ENCODE data around the gene NADSYN1.

NADSYN1 gene

DNA sequence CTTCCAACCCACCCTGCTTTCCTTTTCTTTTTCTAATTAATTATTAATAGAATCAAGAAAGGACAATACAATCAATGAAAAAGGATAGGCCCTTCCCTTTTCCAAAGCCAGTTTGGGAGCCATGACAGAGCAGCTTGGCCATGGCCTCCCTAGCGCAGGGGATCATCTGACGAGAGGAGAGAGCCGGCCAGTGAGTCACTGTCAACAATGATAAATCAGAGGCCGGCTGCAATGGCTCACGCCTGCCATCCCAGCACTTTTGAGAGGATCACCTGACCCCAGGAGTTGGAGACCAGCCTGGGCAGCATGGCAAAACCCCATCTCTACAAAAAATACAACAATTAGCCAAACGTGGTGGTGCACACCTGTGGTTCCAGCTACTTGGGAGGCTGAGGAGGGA, 46.5 kb downstream of the NADSYN1 start:
- Histone ChIP-seq H3K4me1 (ENCODE audit: control insufficient read depth in 1 of 2, insufficient read depth in 2 of 2, low read length in 2 of 2) (no peaks in the 10 kb centered on the region), H3K9me3 (ENCODE audit: control insufficient read depth in 1 of 2, low read length in 2 of 2) (no peaks in the 10 kb centered on the region), H3K27me3 (ENCODE audit: control insufficient read depth in 1 of 2, insufficient read depth in 2 of 2, low read length in 2 of 2) (no peaks in the 10 kb centered on the region), H3K9ac (ENCODE audit: low read depth in 1 of 2, low read length in 2 of 2) (no peak overlapping the region), H3K27ac (ENCODE audit: low read depth, low read length) (no peak overlapping the region), H3K4me3 (ENCODE audit: low read depth in 1 of 2, low read length in 2 of 2) (no peak overlapping the region), H3K36me3 (ENCODE audit: control insufficient read depth in 1 of 2, insufficient read depth in 2 of 2, low read length in 2 of 2) (peaks cover 64 to 93% of the 10 kb centered on the region in 2 donors)

DNA sequence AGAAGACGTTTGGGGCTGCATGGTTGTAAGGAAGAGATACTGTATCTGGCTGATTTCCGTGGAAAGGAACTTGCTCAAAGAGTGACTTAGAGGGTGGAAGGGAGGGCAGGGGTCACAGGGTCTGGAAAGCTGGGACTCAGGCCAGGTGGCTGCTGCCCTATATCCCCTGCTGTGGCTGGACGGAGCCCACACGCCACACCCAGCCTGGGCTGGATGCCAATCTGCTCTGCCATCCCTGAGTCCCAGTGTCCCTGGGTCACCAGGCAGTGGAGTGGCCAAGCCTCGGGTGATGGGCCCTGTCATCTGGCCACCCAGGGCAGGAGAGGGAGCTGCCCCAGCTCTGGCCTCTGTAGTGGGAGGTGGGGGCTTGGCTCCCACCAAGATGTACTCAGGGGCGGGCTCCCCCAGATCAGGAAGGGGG, 47.6 kb downstream of the NADSYN1 start:
- H3K9me3 ChIP-seq (ENCODE audit: control insufficient read depth in 1 of 2, low read length in 2 of 2), result no peaks in the 10 kb centered on the region
- H3K36me3 ChIP-seq (ENCODE audit: control insufficient read depth in 1 of 2, insufficient read depth in 2 of 2, low read length in 2 of 2), result peaks cover 65 to 85% of the 10 kb centered on the region in 2 donors
- no peak overlapping the region for H3K4me3 ChIP-seq (ENCODE audit: low read depth in 1 of 2, low read length in 2 of 2)
- no peaks in the 10 kb centered on the region for H3K27me3 ChIP-seq (ENCODE audit: control insufficient read depth in 1 of 2, insufficient read depth in 2 of 2, low read length in 2 of 2)
- no peak overlapping the region for H3K9ac ChIP-seq (ENCODE audit: low read depth in 1 of 2, low read length in 2 of 2)
- H3K4me1 ChIP-seq (ENCODE audit: control insufficient read depth in 1 of 2, insufficient read depth in 2 of 2, low read length in 2 of 2), result no peaks in the 10 kb centered on the region
- no peak overlapping the region for H3K27ac ChIP-seq (ENCODE audit: low read depth, low read length)

DNA sequence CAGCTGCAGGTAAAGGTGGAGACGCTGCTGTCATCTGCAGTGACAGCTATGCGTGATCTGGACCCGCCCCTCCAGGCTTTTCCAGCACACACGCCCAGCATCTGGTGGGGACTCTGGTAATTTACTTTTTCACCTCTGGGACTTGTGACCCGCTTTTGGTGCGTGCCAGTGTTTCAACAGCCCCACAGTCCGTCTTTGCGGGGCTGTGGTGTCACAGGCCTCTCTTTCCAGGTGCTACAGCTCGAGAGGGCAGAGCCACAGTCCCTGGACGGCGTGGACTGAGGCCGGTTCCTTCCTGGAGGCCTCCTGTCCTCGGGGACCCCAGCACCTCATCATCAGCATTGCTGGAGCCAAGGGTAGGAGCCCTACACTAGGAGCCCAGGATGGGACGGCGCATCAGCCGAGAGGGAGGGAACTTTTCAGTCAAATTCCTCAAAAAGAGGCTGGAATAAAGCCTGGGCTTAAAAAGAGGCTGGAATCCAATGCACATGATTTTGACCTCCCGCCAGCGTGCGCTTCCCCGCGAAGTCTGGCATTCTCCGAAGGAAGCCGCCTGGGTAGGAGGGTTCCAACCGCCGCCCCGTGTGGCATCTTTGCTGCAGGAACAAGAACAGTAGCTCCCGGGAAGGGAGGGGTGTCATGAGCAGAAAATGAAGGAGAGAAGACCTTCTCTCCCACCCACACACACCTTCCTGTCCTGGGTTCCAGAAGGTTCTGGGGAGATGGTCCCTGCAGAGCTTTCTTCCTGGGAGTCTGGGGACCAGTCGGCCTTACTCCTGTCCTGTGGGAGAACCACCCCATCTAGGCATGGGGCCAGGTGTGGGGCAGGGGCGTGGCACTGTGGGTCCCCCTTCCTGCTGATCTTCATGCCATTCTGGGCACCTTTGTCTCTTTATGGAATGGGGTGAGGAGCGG, 48.3 kb downstream of the NADSYN1 start:
- Histone ChIP-seq H3K9me3 (ENCODE audit: control insufficient read depth in 1 of 2, low read length in 2 of 2) (no peaks in the 10 kb centered on the region), H3K36me3 (ENCODE audit: control insufficient read depth in 1 of 2, insufficient read depth in 2 of 2, low read length in 2 of 2) (peaks cover 58 to 78% of the 10 kb centered on the region in 2 donors), H3K9ac (ENCODE audit: low read depth in 1 of 2, low read length in 2 of 2) (no peak overlapping the region), H3K4me3 (ENCODE audit: low read depth in 1 of 2, low read length in 2 of 2) (no peak overlapping the region), H3K27me3 (ENCODE audit: control insufficient read depth in 1 of 2, insufficient read depth in 2 of 2, low read length in 2 of 2) (no peaks in the 10 kb centered on the region), H3K27ac (ENCODE audit: low read depth, low read length) (no peak overlapping the region), H3K4me1 (ENCODE audit: control insufficient read depth in 1 of 2, insufficient read depth in 2 of 2, low read length in 2 of 2) (no peaks in the 10 kb centered on the region)

DNA sequence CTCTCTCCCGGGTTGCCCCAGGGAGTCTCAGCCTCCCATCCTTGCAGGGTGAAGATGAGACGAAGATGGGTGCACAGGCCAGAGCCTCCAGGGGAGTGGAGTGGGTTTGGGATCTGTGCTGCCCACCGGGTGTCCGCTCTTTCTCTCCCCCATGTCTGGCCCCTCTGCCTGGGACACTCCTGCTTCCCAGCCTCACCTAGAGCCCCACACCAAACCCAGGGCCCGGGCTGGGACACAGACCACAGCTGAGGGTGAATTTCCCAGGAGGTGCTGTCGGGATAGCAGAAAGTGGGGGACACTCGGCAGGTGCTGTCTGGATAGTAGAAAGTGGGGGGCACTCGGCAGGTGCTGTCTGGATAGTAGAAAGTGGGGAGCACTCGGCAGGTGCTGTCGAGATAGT, 49.0 kb downstream of the NADSYN1 start:
- Histone ChIP-seq H3K4me1 (ENCODE audit: control insufficient read depth in 1 of 2, insufficient read depth in 2 of 2, low read length in 2 of 2) (no peaks in the 10 kb centered on the region), H3K27ac (ENCODE audit: low read depth, low read length) (no peak overlapping the region), H3K36me3 (ENCODE audit: control insufficient read depth in 1 of 2, insufficient read depth in 2 of 2, low read length in 2 of 2) (peaks cover 53 to 71% of the 10 kb centered on the region in 2 donors), H3K9me3 (ENCODE audit: control insufficient read depth in 1 of 2, low read length in 2 of 2) (no peaks in the 10 kb centered on the region), H3K4me3 (ENCODE audit: low read depth in 1 of 2, low read length in 2 of 2) (no peak overlapping the region), H3K9ac (ENCODE audit: low read depth in 1 of 2, low read length in 2 of 2) (no peak overlapping the region), H3K27me3 (ENCODE audit: control insufficient read depth in 1 of 2, insufficient read depth in 2 of 2, low read length in 2 of 2) (no peaks in the 10 kb centered on the region)

DNA sequence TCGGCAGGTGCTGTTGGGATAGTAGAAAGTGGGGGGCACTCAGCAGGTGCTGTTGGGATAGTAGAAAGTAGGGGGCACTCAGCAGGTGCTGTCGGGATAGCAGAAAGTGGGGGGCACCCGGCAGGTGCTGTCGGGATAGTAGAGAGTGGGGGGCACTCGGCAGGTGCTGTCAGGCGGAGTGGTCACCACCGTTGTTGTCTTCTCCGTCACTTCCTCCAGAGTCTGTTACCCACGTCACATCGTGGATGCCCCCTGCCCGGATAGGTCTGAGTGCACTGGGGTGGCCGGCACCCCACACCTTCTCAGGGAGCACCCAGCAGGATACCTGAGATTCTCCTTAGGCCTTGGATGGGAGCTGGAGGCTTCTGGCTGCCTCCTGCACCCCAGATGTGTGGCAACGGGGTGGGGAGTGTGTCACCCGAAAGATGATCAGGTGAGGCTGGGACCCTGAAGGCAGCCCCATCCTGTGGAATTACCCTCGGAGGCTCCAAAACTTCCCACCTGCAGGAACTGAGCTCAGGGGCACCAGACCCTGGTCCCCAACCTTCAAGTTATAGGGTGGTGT, 50.0 kb downstream of the NADSYN1 start:
- Histone ChIP-seq H3K9ac (ENCODE audit: low read depth in 1 of 2, low read length in 2 of 2) (no peak overlapping the region), H3K36me3 (ENCODE audit: control insufficient read depth in 1 of 2, insufficient read depth in 2 of 2, low read length in 2 of 2) (peaks cover 44 to 61% of the 10 kb centered on the region in 2 donors), H3K27ac (ENCODE audit: low read depth, low read length) (no peak overlapping the region), H3K9me3 (ENCODE audit: control insufficient read depth in 1 of 2, low read length in 2 of 2) (no peaks in the 10 kb centered on the region), H3K4me3 (ENCODE audit: low read depth in 1 of 2, low read length in 2 of 2) (no peak overlapping the region), H3K4me1 (ENCODE audit: control insufficient read depth in 1 of 2, insufficient read depth in 2 of 2, low read length in 2 of 2) (no peaks in the 10 kb centered on the region), H3K27me3 (ENCODE audit: control insufficient read depth in 1 of 2, insufficient read depth in 2 of 2, low read length in 2 of 2) (no peaks in the 10 kb centered on the region)

DNA sequence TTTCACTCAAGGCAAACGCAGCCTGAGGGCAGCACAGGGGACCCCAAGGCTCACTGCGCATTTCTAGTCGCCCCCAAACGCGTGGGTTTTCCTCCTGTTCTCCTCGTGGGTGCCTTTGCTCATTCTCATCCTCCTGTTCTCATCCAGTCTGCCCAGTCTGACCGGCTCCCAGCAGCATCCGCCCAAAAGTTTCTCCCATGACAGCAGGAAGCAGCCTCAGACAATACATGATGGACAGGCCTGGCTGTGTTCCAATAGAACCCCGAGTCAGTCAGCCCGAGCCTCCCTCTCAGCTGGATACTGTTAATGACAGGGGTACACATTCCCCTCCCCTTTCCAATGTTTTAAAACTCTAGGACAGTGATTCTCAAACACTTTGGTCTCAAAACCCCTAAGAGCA, 51.5 kb downstream of the NADSYN1 start:
- Histone ChIP-seq H3K4me3 (ENCODE audit: low read depth in 1 of 2, low read length in 2 of 2) (no peak overlapping the region), H3K4me1 (ENCODE audit: control insufficient read depth in 1 of 2, insufficient read depth in 2 of 2, low read length in 2 of 2) (no peaks in the 10 kb centered on the region), H3K27me3 (ENCODE audit: control insufficient read depth in 1 of 2, insufficient read depth in 2 of 2, low read length in 2 of 2) (no peaks in the 10 kb centered on the region), H3K9me3 (ENCODE audit: control insufficient read depth in 1 of 2, low read length in 2 of 2) (peaks cover under 1 to 8% of the 10 kb centered on the region in 2 donors), H3K36me3 (ENCODE audit: control insufficient read depth in 1 of 2, insufficient read depth in 2 of 2, low read length in 2 of 2) (peaks cover 30 to 46% of the 10 kb centered on the region in 2 donors), H3K27ac (ENCODE audit: low read depth, low read length) (no peak overlapping the region), H3K9ac (ENCODE audit: low read depth in 1 of 2, low read length in 2 of 2) (no peak overlapping the region)

DNA sequence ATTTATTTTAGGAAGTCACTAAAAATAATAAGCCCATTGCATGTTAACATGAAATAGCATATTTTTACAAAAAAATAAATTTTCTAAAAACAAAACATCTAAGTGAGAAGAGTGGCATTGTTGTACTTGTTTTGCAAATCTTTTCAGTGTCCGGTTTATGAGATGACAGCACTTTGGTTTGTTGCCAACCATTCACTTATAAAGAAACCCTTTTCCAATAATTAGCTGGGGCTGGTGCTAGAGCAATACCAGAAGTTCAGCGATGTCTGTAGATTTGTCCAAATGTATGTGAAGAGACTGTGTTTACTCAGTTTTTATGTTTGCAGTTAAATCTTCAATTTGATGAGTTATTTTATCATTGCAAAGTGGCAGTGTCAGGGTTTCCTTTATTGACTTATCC, 52.0 kb downstream of the NADSYN1 start:
- peaks cover 27 to 41% of the 10 kb centered on the region in 2 donors for H3K36me3 ChIP-seq (ENCODE audit: control insufficient read depth in 1 of 2, insufficient read depth in 2 of 2, low read length in 2 of 2)
- no peak overlapping the region for H3K9ac ChIP-seq (ENCODE audit: low read depth in 1 of 2, low read length in 2 of 2)
- peaks cover 5 to 12% of the 10 kb centered on the region in 2 donors for H3K9me3 ChIP-seq (ENCODE audit: control insufficient read depth in 1 of 2, low read length in 2 of 2)
- H3K27me3 ChIP-seq (ENCODE audit: control insufficient read depth in 1 of 2, insufficient read depth in 2 of 2, low read length in 2 of 2), result no peaks in the 10 kb centered on the region
- no peaks in the 10 kb centered on the region for H3K4me1 ChIP-seq (ENCODE audit: control insufficient read depth in 1 of 2, insufficient read depth in 2 of 2, low read length in 2 of 2)
- H3K27ac ChIP-seq (ENCODE audit: low read depth, low read length), result no peak overlapping the region
- H3K4me3 ChIP-seq (ENCODE audit: low read depth in 1 of 2, low read length in 2 of 2), result no peak overlapping the region

DNA sequence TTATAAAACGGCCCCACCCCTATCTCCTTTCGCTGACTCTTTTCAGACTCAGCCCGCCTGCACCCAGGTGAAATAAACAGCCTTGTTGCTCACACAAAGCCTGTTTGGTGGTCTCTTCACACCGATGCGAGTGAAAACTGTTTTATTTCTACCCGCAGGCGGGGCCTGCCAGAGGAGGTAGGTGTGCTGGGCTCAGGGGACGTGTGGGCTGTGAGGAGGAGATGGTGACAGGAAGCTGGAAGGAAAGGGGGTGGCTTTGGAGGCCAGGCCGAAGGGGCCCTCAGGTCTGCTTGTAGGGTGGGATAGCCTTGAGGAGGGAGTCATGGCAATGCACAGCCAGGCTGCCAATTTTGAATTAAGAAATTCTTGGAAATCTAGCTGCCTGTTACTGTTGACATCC, 52.8 kb downstream of the NADSYN1 start:
- no peak overlapping the region for H3K9ac ChIP-seq (ENCODE audit: low read depth in 1 of 2, low read length in 2 of 2)
- H3K4me1 ChIP-seq (ENCODE audit: control insufficient read depth in 1 of 2, insufficient read depth in 2 of 2, low read length in 2 of 2), result no peaks in the 10 kb centered on the region
- no peak overlapping the region for H3K27ac ChIP-seq (ENCODE audit: low read depth, low read length)
- H3K27me3 ChIP-seq (ENCODE audit: control insufficient read depth in 1 of 2, insufficient read depth in 2 of 2, low read length in 2 of 2), result no peaks in the 10 kb centered on the region
- peaks cover 8 to 18% of the 10 kb centered on the region in 2 donors for H3K9me3 ChIP-seq (ENCODE audit: control insufficient read depth in 1 of 2, low read length in 2 of 2)
- peaks cover 19 to 33% of the 10 kb centered on the region in 2 donors for H3K36me3 ChIP-seq (ENCODE audit: control insufficient read depth in 1 of 2, insufficient read depth in 2 of 2, low read length in 2 of 2)
- no peak overlapping the region for H3K4me3 ChIP-seq (ENCODE audit: low read depth in 1 of 2, low read length in 2 of 2)

DNA sequence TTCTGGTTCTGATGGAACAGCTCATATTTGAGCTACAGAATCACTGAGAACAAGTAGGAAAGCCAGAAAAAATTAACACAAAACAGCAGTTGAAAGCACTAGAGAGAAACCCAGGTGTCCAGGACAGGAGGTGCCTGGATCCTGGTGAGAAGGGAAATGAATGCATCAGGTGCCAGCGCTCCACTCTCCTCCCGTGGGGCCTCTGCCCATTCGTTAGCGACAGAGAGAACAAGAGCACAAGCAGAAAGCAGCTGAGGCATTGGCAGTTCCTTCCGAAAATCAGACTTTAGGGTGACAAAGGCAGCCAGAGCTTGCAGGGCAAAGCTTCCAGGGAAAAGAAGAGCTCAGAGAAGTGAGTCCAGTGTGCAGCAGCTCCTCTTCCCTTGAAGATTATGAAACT, 54.1 kb downstream of the NADSYN1 start:
- H3K9ac ChIP-seq (ENCODE audit: low read depth in 1 of 2, low read length in 2 of 2), result no peak overlapping the region
- no peaks in the 10 kb centered on the region for H3K27me3 ChIP-seq (ENCODE audit: control insufficient read depth in 1 of 2, insufficient read depth in 2 of 2, low read length in 2 of 2)
- no peak overlapping the region for H3K4me3 ChIP-seq (ENCODE audit: low read depth in 1 of 2, low read length in 2 of 2)
- H3K27ac ChIP-seq (ENCODE audit: low read depth, low read length), result no peak overlapping the region
- H3K36me3 ChIP-seq (ENCODE audit: control insufficient read depth in 1 of 2, insufficient read depth in 2 of 2, low read length in 2 of 2), result peaks cover 10 to 20% of the 10 kb centered on the region in 2 donors
- H3K4me1 ChIP-seq (ENCODE audit: control insufficient read depth in 1 of 2, insufficient read depth in 2 of 2, low read length in 2 of 2), result no peaks in the 10 kb centered on the region
- H3K9me3 ChIP-seq (ENCODE audit: control insufficient read depth in 1 of 2, low read length in 2 of 2), result peaks cover 8 to 19% of the 10 kb centered on the region in 2 donors

Measured in duodenal mucosa (tissue), 2 donors.